Spleen (tissue), 11 donors: ENCODE results near the gene CD1B. TPM values are rescaled to one million over a fixed set of nuclear protein-coding genes. Genes with fewer than 3 reads are reported as not detected.
A peak's percentile ranks its signal among the peaks of the same experiment; 100 is the strongest.
"Not testable (repeated sequence)": the region's sequence is repeated elsewhere in the genome, so short reads cannot be mapped to it uniquely, and the experiment has no call there.

Experiments used
- DNase-seq: peaks from one replicate; pipeline ENCODE4 v3.0.0-alpha.2; 2020
- H3K27ac ChIP-seq, 8 donors: fragments of 200-600 bp; sonication (generic) in 7 of 8; 1 replicate in 4 of 8; 2 replicates in 4 of 8; pipeline versions ENCODE4 v1.5.0 to v1.8.0; 2016 to 2021; ENCODE audit warnings: inconsistent platforms in 4 of 8, mild to moderate bottlenecking in 4 of 8, moderate library complexity in 1 of 8
- H3K27me3 ChIP-seq, 7 donors: fragments of 200-600 bp; sonication (generic) in 6 of 7; replicated peaks in 1 of 7; 1 replicate in 4 of 7; 2 replicates in 3 of 7; pipeline versions ENCODE4 v1.5.0 to v1.8.0; 2016 to 2021; ENCODE audit warnings: inconsistent platforms in 3 of 7, mild to moderate bottlenecking in 1 of 7
- H3K36me3 ChIP-seq, 6 donors: fragments of 200-600 bp; sonication (generic) in 5 of 6; 1 replicate in 4 of 6; 2 replicates in 2 of 6; pipeline versions ENCODE4 v1.5.0 to v1.8.0; 2016 to 2021; ENCODE audit warnings: inconsistent platforms in 2 of 6
- H3K4me1 ChIP-seq, 6 donors: fragments of 200-600 bp; sonication (generic) in 5 of 6; 1 replicate in 3 of 6; 2 replicates in 3 of 6; pipeline versions ENCODE4 v1.5.0 to v1.8.0; 2016 to 2021; ENCODE audit warnings: inconsistent platforms in 3 of 6
- H3K4me3 ChIP-seq, 8 donors: fragments of 200-600 bp; sonication (generic) in 7 of 8; 1 replicate in 4 of 8; 2 replicates in 4 of 8; pipeline versions ENCODE4 v1.5.0 to v1.8.0; 2016 to 2021; ENCODE audit warnings: inconsistent platforms in 4 of 8, mild to moderate bottlenecking in 4 of 8, moderate library complexity in 2 of 8
- H3K9me3 ChIP-seq, 8 donors: fragments of 200-600 bp; sonication (generic) in 7 of 8; 1 replicate in 4 of 8; 2 replicates in 4 of 8; pipeline versions ENCODE4 v1.5.0 to v1.8.0; 2016 to 2021; ENCODE audit warnings: inconsistent platforms in 4 of 8
- CTCF ChIP-seq, 11 experiments: fragments of 200-600 bp in 7 of 11; fragments of 450-650 bp in 4 of 11; sonication (generic) in 4 of 11; IDR thresholded peaks in 8 of 11; conservative IDR thresholded peaks in 3 of 11; 1 replicate in 7 of 11; 2 replicates in 4 of 11; pipeline versions ENCODE4 v1.4.0 to v1.8.0; 2016 to 2021; ENCODE audit warnings: antibody characterized with exemption in 11 of 11, inconsistent platforms in 4 of 11, mild to moderate bottlenecking in 1 of 11
- POLR2A ChIP-seq, 3 donors: fragments of 450-650 bp; IDR thresholded peaks; one replicate each; pipeline ENCODE4 v1.5.1; 2017; ENCODE audit warnings: antibody characterized with exemption in 3 of 3, mild to moderate bottlenecking in 1 of 3
- POLR2AphosphoS5 ChIP-seq, 3 donors: sonication (generic); formaldehyde crosslinking; IDR thresholded peaks; one replicate each; pipeline ENCODE4 v1.5.1; 2017; ENCODE audit warnings: antibody characterized with exemption in 3 of 3
- WGBS, 5 donors: extraction: QIAGEN DNeasy Blood & Tissue Kit in 3 of 5; methylation state at CpG; one replicate each; pipeline versions ENCODE4 v1.1.5 to v1.1.7; 2013 to 2018; 5-methylcytosine and 5-hydroxymethylcytosine counted together
- intact Hi-C: fragments of 100-400 bp; cut with DNase I; formaldehyde crosslinking; loops from one replicate; pipeline ENCODE4 v1.15.0; 2023; ENCODE audit warnings: low total_unique reads
- polyA plus RNA-seq, 3 donors: library from polyadenylated mRNA; stranded (reverse); fragments of 200-250 nt; gene quantifications; one replicate each; pipeline ENCODE4 v1.2.1, GENCODE V29; 2013
- total RNA-seq, 7 donors: library from RNA; depleted of rRNA in 3 of 7; stranded (reverse); fragments of >200 nt in 3 of 7; fragmentation: NEBNext Ultra II Directional in 4 of 7; extraction: Animal tissue kit (Norgen Biotek cat#: 25700) in 4 of 7; gene quantifications; one replicate each; pipeline versions ENCODE4 v1.1.0 to v1.2.1, GENCODE V29; 2016 to 2021
- donor health status: healthy with polysubstance abuse.
- donor health status: DM: no; HTN: no; CAD: no; lungs with moderate emphysema.
- donor health status: DM: no; HTN: no; CAD: no.
- donor health status: Bipolar disorder and iron deficiency.
- donor health status: healthy.
- donor health status: DM: no; HTN: no; CAD: no.
- donor health status: DM: yes; HTN: yes; CAD: no.

The CD1B gene
- total and polyA plus RNA-seq, 10 donors: 0.11 to 0.37 (median 0.33) TPM; not detected in 6

DNA sequence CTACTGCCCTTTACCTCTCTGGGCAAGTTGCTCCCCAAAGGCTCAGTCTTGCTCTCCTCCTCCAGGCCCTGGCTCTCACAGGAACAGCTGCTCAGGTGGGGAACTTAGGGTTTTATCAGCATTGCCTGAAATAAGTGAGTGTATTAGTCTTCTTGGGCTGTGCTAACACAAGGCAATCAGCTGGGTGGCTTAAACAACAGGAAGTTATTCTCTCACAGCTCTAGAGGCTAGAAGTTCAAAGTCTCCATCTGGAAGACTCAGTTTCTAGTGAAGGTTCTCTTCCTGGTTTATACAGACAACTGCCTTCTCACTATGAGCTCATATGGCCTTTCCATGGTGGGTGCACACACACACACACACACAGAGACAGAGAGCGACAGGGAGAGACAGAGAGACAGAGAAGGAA, 44.4 kb downstream of the CD1B start:
- intact Hi-C loops: no loop called here
- no peak for TF ChIP-seq POLR2A (IDR thresholded peaks at IDR 0.05)
- TF ChIP-seq CTCF (IDR thresholded peaks at IDR 0.05 in 8 of 11, conservative IDR thresholded peaks at IDR 0.05 in 3 of 11): no peak
- no peak for TF ChIP-seq POLR2AphosphoS5 (IDR thresholded peaks at IDR 0.05)

GRCh38 chr1:158286487-158286886, 44.8 kb downstream of the CD1B start:
- DNase-seq: no peak
- intact Hi-C loops: no loop called here
- no peak for TF ChIP-seq CTCF (IDR thresholded peaks at IDR 0.05 in 8 of 11, conservative IDR thresholded peaks at IDR 0.05 in 3 of 11)
- Histone ChIP-seq H3K9me3 (peaks cover 0 to 11% (median under 1%) of the 10 kb centered on the region in 8 donors), H3K36me3 (no peaks in the 10 kb centered on the region), H3K27ac (peak overlapping the region in 7 of 8 donors; percentile 11 to 85 (median 73)), H3K27me3 (no peaks in the 10 kb centered on the region), H3K4me1 (peaks cover 8 to 98% (median 77%) of the 10 kb centered on the region in 6 donors), H3K4me3 (peak overlapping the region in 4 of 8 donors; percentile 8 to 57 (median 15))
- 65 to 74% (median 67%) methylated on average over 4 of the region's 4 CpGs for WGBS, 5 donors

More for the DNA sequence above, 44.4 kb downstream of the CD1B start:
- Histone ChIP-seq H3K27me3 (no peaks in the 10 kb centered on the region), H3K27ac (peak overlapping the region; percentile 11 to 85 (median 62)), H3K4me3 (peak overlapping the region in 3 of 8 donors; percentile 15 to 57 (median 15)), H3K9me3 (peaks cover 0 to 6% (median 0%) of the 10 kb centered on the region in 8 donors), H3K36me3 (no peaks in the 10 kb centered on the region), H3K4me1 (peaks cover 8 to 100% (median 78%) of the 10 kb centered on the region in 6 donors)
- no peak for DNase-seq
- 67 to 85% (median 68%) methylated on average over 1 of the region's 1 CpG for WGBS, 5 donors

DNA sequence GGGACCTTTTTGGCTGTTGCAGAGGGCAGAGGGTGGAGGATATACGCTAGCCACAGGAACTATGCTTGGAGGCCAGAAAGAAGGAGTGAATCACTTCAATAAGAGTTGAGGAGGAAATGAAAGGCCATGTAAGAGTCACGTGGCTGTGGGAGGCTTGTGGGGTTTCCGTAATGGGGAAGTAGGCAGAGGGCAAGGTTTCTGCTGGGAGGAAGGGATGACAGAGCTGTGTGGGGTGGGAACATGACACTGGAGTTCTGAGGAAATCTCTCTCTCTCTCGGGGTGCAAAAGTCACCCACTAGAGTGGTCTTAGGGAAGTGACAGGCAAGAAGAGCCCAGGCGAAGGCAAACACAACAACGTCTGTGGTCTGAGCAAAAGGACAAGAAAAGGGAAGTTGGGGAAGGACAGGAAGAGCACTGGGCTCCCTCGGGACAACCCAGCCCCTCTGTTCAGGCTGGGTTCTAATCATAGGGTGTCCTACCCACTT, 45.5 kb downstream of the CD1B start:
- DNase-seq: peak; percentile 85
- Histone ChIP-seq H3K9me3 (peaks cover 0 to 18% (median 7%) of the 10 kb centered on the region in 8 donors), H3K27ac (peak overlapping the region in 6 of 8 donors; percentile 10 to 85 (median 73)), H3K4me3 (peak overlapping the region in 5 of 8 donors; percentile 5 to 57 (median 15)), H3K36me3 (no peaks in the 10 kb centered on the region), H3K27me3 (no peaks in the 10 kb centered on the region), H3K4me1 (peaks cover 8 to 91% (median 71%) of the 10 kb centered on the region in 6 donors)
- 5 to 12% (median 8%) methylated on average over 7 of the region's 7 CpGs for WGBS, 5 donors
- intact Hi-C loops: no loop called here
- TF ChIP-seq POLR2AphosphoS5 (IDR thresholded peaks at IDR 0.05) (peak in 2 of 3 donors; percentile 59 to 82), POLR2A (IDR thresholded peaks at IDR 0.05) (no peak), CTCF (IDR thresholded peaks at IDR 0.05 in 8 of 11, conservative IDR thresholded peaks at IDR 0.05 in 3 of 11) (peak in 1 of 11 experiments; percentile 10)

- 31 to 40% (median 36%) methylated on average over 2 of the region's 2 CpGs for WGBS, 5 donors
- intact Hi-C loops: no loop called here
- no peak for TF ChIP-seq CTCF (IDR thresholded peaks at IDR 0.05 in 8 of 11, conservative IDR thresholded peaks at IDR 0.05 in 3 of 11)
Observed at GRCh38 chr1:158283965-158284364, 47.4 kb downstream of the CD1B start.

GRCh38 chr1:158282421-158282820, 48.9 kb downstream of the CD1B start:
- H3K27me3 ChIP-seq, DNase-seq, intact Hi-C loops, H3K36me3 ChIP-seq, H3K4me3 ChIP-seq: not testable (repeated sequence)
- 33 to 93% (median 64%) methylated on average over 1 to 2 of the region's 2 CpGs for WGBS, 5 donors
- Histone ChIP-seq H3K9me3 (peaks cover 0 to 34% (median 16%) of the 10 kb centered on the region in 8 donors), H3K27ac (peak overlapping the region in 5 of 8 donors; percentile 3 to 85 (median 73)), H3K4me1 (peaks cover 8 to 57% (median 46%) of the 10 kb centered on the region in 6 donors)

More at GRCh38 chr1:158283965-158284364, 47.4 kb downstream of the CD1B start:
- Histone ChIP-seq H3K9me3 (peaks cover 0 to 33% (median 15%) of the 10 kb centered on the region in 8 donors), H3K4me3 (no peak overlapping the region), H3K27ac (peak overlapping the region in 6 of 8 donors; percentile 15 to 85 (median 73)), H3K36me3 (no peaks in the 10 kb centered on the region), H3K4me1 (peaks cover 8 to 73% (median 53%) of the 10 kb centered on the region in 6 donors), H3K27me3 (no peaks in the 10 kb centered on the region)
- no peak for DNase-seq
